Measurements from ENCODE around the gene ANKMY1. TPM values are rescaled to one million over a fixed set of nuclear protein-coding genes. Genes with fewer than 3 reads are reported as not detected.

ANKMY1 gene
- total and polyA plus RNA-seq, 2 experiments from 2014 or later, result 9.2 to 11.1 TPM

DNA sequence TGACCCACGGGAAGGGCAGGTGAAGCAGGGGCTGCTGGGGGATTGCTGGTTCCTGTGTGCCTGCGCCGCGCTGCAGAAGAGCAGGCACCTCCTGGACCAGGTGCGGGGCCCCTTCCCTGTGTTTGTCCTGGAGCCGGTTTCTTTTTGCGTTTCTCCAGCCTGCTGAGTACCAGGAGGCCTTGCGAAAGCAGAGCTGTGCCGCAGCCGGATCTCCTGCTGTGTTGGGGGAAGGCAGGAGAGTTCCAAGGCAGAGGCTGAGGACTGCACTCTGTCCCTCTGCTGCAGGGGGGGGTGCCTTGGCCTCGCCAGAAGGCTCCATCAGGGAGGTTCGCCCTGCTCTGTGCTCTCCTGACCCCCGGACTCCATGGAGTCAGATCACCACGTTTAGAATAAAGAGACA lies 31.6 kb upstream of the ANKMY1 start:
- H3K4me3 ChIP-seq, result no peak overlapping the region
- no peaks in the 10 kb centered on the region for H3K27me3 ChIP-seq
- peaks cover 5% of the 10 kb centered on the region for H4K20me1 ChIP-seq (ENCODE audit: insufficient read depth, poor library complexity, severe bottlenecking)
- H3K9me2 ChIP-seq (replicated peaks; ENCODE audit: insufficient read depth), result no peaks in the 10 kb centered on the region
- WGBS (ENCODE audit: low lambda C conversion rate, missing lambda C conversion rate), result 89% methylated on average over 14 of the region's 14 CpGs
- H3K27ac ChIP-seq, result no peak overlapping the region
- no peak for DNase-seq (ENCODE audit: low spot score)
- peaks cover 59% of the 10 kb centered on the region for H3K79me2 ChIP-seq
- no peaks in the 10 kb centered on the region for H3K9me3 ChIP-seq (ENCODE audit: low read depth)
- TF ChIP-seq CTCF (IDR thresholded peaks at IDR 0.05; ENCODE audit: poor library complexity), result no peak
- peaks cover 21% of the 10 kb centered on the region for H3K4me1 ChIP-seq (ENCODE audit: insufficient read depth)
- no peak overlapping the region for H2AFZ ChIP-seq
- no peak overlapping the region for H3K4me2 ChIP-seq
- no peaks in the 10 kb centered on the region for H3K36me3 ChIP-seq (replicated peaks; ENCODE audit: insufficient read depth, low read depth)

DNA sequence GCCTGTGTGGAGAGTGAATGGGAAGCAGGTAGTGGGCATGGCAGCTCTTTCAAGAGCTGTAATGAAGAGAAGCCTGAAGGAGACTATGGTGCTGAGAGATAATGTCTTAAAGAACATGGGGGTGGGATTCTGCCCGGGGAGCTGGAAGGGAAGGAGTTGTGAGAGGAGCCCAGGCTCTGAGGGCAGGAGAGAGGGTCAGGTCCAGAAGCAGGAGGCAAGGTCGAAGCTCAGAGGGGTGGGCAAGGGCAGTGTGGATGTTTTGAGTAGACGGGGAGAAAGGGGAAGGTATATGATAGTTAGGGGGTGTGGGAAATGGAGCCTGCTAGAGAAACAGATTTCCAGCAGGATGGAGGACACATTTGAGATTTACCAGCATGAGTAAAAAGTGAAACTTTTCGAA lies 30.9 kb upstream of the ANKMY1 start:
- no peak for TF ChIP-seq EZH2 (IDR thresholded peaks at IDR 0.05; ENCODE audit: borderline replicate concordance)
- TF ChIP-seq CTCF (IDR thresholded peaks at IDR 0.05; ENCODE audit: poor library complexity), result no peak
- TF ChIP-seq EZH2phosphoT487 (IDR thresholded peaks at IDR 0.05; ENCODE audit: low read depth, severe bottlenecking, unreplicated experiment), result no peak

DNA sequence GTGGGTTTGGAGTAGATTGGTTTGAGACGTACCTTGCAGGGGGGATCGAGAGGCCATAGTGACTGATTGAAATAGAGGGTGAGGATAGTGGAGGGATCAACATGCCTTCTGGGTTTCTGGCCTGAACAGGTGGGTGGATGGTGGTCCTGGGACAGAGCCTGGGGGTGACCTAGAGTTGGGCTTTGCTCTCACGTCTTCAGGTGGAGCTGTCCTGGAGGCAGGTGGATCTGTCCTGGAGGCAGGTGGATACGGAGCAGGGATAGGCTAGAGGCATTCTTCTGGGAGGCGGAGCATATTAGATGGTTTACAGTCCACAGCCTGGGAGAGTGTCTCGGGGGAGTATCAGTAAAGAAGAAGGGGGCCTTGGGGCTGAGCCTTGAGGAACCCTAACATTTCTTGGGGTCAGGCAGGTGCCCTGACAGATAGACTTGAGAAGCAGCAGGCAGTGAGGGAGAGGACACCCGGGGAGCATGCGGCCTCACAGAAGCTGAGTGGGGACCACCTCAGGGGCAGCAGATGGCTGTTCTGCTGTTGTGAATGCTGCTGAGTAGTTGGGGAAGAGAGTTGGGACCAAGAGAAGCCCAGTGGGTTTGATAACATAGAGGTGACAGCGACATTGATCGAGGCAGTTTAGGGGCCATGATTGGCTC lies 30.3 kb upstream of the ANKMY1 start:
- H3K27me3 ChIP-seq, result no peaks in the 10 kb centered on the region
- H3K4me2 ChIP-seq, result peak overlapping the region; percentile 82
- DNase-seq (ENCODE audit: low spot score), result no peak
- H2AFZ ChIP-seq, result no peak overlapping the region
- TF ChIP-seq EZH2 (IDR thresholded peaks at IDR 0.05; ENCODE audit: borderline replicate concordance), result no peak
- no peak for TF ChIP-seq EZH2phosphoT487 (IDR thresholded peaks at IDR 0.05; ENCODE audit: low read depth, severe bottlenecking, unreplicated experiment)
- TF ChIP-seq CTCF (IDR thresholded peaks at IDR 0.05; ENCODE audit: poor library complexity), result no peak
- H3K4me3 ChIP-seq, result no peak overlapping the region
- WGBS (ENCODE audit: low lambda C conversion rate, missing lambda C conversion rate), result 86% methylated on average over 10 of the region's 10 CpGs
- no peaks in the 10 kb centered on the region for H3K36me3 ChIP-seq (replicated peaks; ENCODE audit: insufficient read depth, low read depth)
- H4K20me1 ChIP-seq (ENCODE audit: insufficient read depth, poor library complexity, severe bottlenecking), result peaks cover 5% of the 10 kb centered on the region
- no peaks in the 10 kb centered on the region for H3K9me2 ChIP-seq (replicated peaks; ENCODE audit: insufficient read depth)
- H3K9me3 ChIP-seq (ENCODE audit: low read depth), result no peaks in the 10 kb centered on the region
- peaks cover 71% of the 10 kb centered on the region for H3K79me2 ChIP-seq
- H3K27ac ChIP-seq, result no peak overlapping the region
- H3K4me1 ChIP-seq (ENCODE audit: insufficient read depth), result peaks cover 21% of the 10 kb centered on the region

More for the DNA sequence above, 30.9 kb upstream of the ANKMY1 start:
- H3K36me3 ChIP-seq (replicated peaks; ENCODE audit: insufficient read depth, low read depth), result no peaks in the 10 kb centered on the region
- 91% methylated on average over 4 of the region's 4 CpGs for WGBS (ENCODE audit: low lambda C conversion rate, missing lambda C conversion rate)
- H3K79me2 ChIP-seq, result peaks cover 66% of the 10 kb centered on the region
- H3K4me3 ChIP-seq, result no peak overlapping the region
- peak overlapping the region; percentile 82 for H3K4me2 ChIP-seq
- no peak overlapping the region for H2AFZ ChIP-seq
- DNase-seq (ENCODE audit: low spot score), result no peak
- H3K27me3 ChIP-seq, result no peaks in the 10 kb centered on the region
- no peak overlapping the region for H3K27ac ChIP-seq
- no peaks in the 10 kb centered on the region for H3K9me3 ChIP-seq (ENCODE audit: low read depth)
- peaks cover 5% of the 10 kb centered on the region for H4K20me1 ChIP-seq (ENCODE audit: insufficient read depth, poor library complexity, severe bottlenecking)
- peaks cover 21% of the 10 kb centered on the region for H3K4me1 ChIP-seq (ENCODE audit: insufficient read depth)
- H3K9me2 ChIP-seq (replicated peaks; ENCODE audit: insufficient read depth), result no peaks in the 10 kb centered on the region

Measured in hepatocyte (in vitro differentiated cells).